Measurements from ENCODE around the gene SKI.
"Not testable (repeated sequence)": the region's sequence is repeated elsewhere in the genome, so short reads cannot be mapped to it uniquely, and the experiment has no call there.

Gene SKI

DNA sequence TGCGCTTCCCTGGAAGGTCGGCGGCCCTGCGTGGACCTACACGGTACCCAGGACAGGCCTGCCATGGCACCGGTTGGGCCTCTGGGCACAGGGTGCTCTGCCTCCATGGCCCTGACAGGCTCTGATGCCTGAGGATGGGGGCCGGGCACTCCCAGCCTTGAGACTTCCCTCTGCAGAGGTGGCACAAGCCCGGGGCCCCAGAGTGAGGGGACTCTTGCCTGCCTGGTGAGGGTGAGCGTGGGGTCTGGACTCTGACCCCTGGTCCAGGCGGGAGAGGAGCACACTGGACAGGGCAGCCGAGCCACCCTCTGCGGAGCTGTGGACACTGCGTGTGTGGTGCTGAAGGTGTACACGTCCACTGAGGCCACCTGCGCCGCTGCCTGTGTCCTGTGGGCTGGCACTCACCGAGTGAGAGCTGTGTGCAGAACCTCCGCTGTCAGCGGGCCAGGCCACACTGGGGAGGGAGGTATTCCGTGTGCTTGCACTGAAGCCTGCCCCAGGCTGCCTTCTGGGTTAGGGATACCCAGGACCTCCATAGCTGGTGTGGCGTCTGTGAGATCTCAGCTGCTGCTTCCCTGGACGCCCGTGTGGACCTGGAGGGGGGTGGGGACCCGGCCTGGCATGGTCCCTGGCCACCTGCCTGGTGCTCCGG, 10.4 kb downstream of the SKI start:
- no peak overlapping the region for H3K4me3 ChIP-seq (ENCODE audit: control insufficient read depth, low read depth, low read length)
- TF ChIP-seq, protein P1, sequence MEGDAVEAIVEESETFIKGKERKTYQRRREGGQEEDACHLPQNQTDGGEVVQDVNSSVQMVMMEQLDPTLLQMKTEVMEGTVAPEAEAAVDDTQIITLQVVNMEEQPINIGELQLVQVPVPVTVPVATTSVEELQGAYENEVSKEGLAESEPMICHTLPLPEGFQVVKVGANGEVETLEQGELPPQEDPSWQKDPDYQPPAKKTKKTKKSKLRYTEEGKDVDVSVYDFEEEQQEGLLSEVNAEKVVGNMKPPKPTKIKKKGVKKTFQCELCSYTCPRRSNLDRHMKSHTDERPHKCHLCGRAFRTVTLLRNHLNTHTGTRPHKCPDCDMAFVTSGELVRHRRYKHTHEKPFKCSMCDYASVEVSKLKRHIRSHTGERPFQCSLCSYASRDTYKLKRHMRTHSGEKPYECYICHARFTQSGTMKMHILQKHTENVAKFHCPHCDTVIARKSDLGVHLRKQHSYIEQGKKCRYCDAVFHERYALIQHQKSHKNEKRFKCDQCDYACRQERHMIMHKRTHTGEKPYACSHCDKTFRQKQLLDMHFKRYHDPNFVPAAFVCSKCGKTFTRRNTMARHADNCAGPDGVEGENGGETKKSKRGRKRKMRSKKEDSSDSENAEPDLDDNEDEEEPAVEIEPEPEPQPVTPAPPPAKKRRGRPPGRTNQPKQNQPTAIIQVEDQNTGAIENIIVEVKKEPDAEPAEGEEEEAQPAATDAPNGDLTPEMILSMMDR (IDR thresholded peaks at IDR 0.05; ENCODE audit: control insufficient read depth, insufficient read depth, low read depth, low read length, missing control alignments), result no peak
- no peak for DNase-seq (ENCODE audit: low read depth)

DNA sequence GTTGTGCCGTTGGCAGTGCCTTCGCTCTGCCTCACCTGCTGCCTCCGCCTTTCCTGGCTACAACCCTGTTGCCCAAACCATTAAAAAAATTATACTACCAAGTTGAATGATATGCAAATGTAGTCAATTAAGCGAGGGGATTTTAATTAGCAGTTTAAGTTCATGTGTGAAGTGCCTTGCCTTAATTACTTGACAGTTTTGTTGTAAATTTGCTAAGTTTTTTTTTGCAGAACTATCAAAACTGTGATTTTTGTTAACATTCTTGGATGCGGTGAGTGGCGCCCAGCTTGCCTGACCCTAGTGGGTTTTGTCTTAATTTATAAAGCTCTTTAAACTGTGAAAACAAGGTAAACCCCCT, 10.9 kb downstream of the SKI start:
- DNase-seq (ENCODE audit: low read depth), result no peak
- no peak overlapping the region for H3K4me3 ChIP-seq (ENCODE audit: control insufficient read depth, low read depth, low read length)
- TF ChIP-seq, protein P1 (IDR thresholded peaks at IDR 0.05; ENCODE audit: control insufficient read depth, insufficient read depth, low read depth, low read length, missing control alignments), result no peak

DNA sequence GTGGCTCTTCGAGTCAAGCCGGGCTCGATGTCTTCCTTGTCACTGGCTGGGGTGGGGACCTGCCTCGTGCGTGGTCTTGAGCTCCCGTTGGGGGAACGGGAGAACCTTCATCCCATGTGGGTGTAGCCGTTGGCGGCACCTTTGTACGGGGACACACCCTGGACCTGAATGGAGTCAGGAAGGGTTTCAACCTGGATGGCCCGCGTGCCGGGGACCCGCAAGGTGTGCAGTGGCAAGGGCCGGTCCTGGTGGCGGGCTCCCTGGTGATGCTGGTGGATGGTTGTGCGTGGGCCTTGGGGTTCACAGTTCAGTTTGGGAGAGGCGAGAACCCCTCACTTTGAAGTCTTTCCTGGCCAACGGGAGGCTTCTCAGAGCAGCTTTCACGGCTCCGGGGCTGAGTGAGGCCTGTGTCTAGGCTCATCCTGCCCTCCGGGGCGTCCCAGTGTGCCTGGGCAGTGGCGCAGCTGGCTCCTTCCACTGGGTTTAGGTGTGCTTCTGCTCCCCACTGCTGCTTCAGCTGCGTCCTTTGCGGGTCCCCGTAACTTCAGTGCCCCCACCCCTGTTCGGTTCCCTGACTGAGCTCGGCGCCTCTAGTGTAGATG, 11.4 kb downstream of the SKI start:
- no peak overlapping the region for H3K4me3 ChIP-seq (ENCODE audit: control insufficient read depth, low read depth, low read length)
- no peak for DNase-seq (ENCODE audit: low read depth)
- TF ChIP-seq, protein P1 (IDR thresholded peaks at IDR 0.05; ENCODE audit: control insufficient read depth, insufficient read depth, low read depth, low read length, missing control alignments), result no peak

GRCh38 chr1:2240270-2241156, 12.4 kb downstream of the SKI start:
- DNase-seq (ENCODE audit: low read depth), result no peak
- TF ChIP-seq, protein P1 (IDR thresholded peaks at IDR 0.05; ENCODE audit: control insufficient read depth, insufficient read depth, low read depth, low read length, missing control alignments), result no peak
- no peak overlapping the region for H3K4me3 ChIP-seq (ENCODE audit: control insufficient read depth, low read depth, low read length)

- no peak for DNase-seq (ENCODE audit: low read depth)
- no peak overlapping the region for H3K4me3 ChIP-seq (ENCODE audit: control insufficient read depth, low read depth, low read length)
- TF ChIP-seq, protein P1 (IDR thresholded peaks at IDR 0.05; ENCODE audit: control insufficient read depth, insufficient read depth, low read depth, low read length, missing control alignments), result no peak
Measured at GRCh38 chr1:2241820-2242219, 13.7 kb downstream of the SKI start.

GRCh38 chr1:2242814-2243725, 15.0 kb downstream of the SKI start:
- H3K4me3 ChIP-seq (ENCODE audit: control insufficient read depth, low read depth, low read length), result no peak overlapping the region
- no peak for DNase-seq (ENCODE audit: low read depth)
- TF ChIP-seq, protein P1 (IDR thresholded peaks at IDR 0.05; ENCODE audit: control insufficient read depth, insufficient read depth, low read depth, low read length, missing control alignments), result no peak

DNA sequence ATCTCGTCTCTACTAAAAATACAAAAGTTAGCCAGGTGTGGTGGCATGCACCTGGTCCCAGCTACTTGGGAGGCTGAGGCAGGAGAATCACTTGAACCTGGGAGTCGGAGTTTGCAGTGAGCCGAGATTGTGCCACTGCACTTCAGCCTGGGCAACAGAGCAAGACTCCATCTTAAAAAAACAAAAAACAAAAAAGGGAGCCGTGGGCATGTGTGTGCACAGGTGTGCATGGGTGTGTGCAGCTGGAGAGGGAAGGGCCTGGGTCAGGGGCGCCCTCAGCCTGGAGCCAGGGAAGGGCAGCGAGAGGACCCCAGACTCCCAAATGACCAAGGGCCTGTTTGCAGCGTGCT, 18.9 kb downstream of the SKI start:
- DNase-seq (ENCODE audit: low read depth); H3K4me3 ChIP-seq (ENCODE audit: control insufficient read depth, low read depth, low read length): not testable (repeated sequence)

All from AG09309 (cell line).